Measurements from ENCODE around the gene CPNE7.

- TF ChIP-seq CTCF (IDR thresholded peaks at IDR 0.05; ENCODE audit: borderline replicate concordance, extremely low read depth, low read length, poor library complexity, severe bottlenecking) (no peak), EZH2 (IDR thresholded peaks at IDR 0.05; ENCODE audit: borderline replicate concordance, low read depth, low read length, severe bottlenecking) (no peak)
Observed at GRCh38 chr16:89576153-89577054, 846 bp downstream of the CPNE7 start.
